NCI-H1092 (cell line): ENCODE data around the gene ALDH3A1.

Source experiments
- DNase-seq: peaks from one replicate; lab custom pipeline; 2025; lab: John Stamatoyannopoulos, UW

The ALDH3A1 gene

DNA sequence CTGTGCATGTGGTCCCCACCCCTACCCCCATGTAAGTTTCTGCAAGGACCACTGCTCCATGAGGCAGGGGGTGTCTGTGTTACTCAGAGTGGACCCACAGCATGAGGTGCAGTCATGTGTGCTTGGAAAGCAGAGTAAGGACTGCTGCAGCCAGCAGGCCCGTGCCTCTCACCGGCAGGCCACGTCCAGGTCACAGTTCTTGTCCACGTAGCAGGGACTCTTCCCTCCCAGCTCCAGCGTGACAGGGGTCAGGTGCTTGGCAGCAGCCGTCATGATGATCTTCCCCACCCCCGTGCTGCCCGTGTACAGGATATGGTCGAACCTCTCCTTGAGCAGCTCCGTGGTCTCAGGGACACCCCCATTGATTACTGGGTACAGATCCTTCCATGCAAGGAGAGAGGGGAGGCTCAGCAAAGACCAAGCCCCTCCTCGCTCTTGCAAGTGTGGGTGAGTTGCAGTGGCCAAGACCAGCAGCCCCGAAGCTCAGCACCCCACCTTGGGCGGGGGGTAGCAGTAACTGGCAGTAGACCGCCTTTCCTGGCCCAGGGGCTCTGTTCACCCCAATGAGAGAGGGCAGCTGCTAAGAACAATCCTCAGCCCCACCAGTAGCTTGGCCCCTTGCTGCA lies 6.2 kb downstream of the ALDH3A1 start:
- no peak for DNase-seq

GRCh38 chr17:19740933-19741332 lies 7.2 kb downstream of the ALDH3A1 start:
- no peak for DNase-seq

DNA sequence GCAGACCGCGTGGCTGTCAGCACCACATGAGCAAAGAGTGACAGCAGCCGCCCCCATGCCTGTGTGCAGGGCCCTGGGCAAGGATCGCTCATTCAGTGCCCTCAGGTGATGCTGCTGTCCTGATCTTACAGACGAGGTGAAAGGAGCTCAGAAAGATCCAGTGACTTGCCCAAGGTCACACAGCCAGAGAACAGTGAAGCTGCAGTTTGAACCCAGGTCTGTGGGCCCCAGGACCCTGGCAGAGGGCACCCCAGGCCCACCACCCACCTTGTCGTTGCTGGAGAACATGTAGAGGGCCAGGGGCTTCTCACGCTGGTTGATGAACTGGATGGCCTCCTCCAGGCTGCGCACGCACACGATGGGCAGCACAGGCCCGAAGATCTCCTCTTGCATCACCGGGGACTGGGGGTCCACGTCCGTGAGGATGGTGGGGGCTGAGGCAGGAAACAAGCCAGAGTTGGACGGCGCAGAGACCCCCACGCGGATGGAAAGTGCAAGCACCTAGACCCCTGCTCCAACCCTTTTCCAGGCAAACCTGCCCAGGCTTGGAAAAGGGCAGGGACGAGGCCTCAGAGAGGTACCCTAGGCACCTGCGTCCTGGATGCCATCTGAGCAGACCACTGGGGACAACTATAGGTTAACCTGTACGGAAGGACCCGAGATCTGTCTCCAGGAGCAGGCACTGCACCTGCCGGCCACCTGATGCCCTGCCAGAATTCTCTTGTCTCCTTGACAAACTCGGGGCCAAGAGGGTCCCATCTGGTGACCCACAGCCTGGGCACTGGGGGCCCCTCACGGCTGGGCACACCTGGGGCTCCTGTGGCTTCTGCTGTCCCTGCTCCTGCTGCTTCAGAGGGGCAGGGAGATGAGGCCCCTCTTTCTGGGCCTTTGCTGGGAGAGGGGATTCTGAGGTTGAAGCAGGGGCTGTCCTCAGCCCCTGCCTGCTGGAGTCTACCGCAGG lies 8.6 kb downstream of the ALDH3A1 start:
- no peak for DNase-seq

GRCh38 chr17:19738757-19739156 lies 9.3 kb downstream of the ALDH3A1 start:
- no peak for DNase-seq

GRCh38 chr17:19738073-19738449 lies 10.0 kb downstream of the ALDH3A1 start:
- DNase-seq: no peak

DNA sequence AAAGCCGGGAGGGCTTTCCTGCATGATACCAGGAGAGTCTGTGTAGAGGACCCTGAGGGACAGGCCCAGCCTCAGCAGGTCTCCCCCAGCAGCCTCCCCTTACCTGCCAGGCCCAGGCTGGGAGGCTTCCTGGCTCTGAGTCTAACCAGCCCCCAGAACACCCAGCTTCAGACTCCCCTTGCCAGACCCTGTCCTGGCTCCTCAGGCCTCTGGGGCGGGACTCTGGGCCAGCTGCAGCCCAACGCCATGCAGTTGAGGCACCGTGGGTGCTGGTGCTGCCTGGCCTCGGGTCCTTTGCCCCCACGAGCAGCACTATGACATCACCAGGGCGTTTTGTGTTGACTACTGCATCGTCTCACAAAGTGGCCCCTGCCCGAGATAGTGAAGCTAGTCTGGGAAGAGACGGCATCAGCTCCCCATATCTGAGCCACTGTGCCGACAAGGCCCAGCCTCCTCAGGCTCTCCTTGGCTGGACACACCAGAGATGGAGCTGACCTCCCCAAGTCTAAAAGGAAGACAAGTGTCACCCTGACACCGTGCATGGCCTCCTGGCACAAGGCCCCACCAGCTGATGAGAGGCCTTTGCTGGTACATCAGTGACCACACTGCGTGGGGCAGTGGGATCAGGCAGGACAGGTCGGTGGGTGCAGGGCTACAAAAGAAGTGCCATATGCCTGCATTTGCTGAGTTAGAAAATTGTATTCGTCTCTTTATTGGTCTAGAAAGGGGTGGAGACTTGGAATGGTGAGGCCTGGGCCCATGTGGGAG lies 10.6 kb downstream of the ALDH3A1 start:
- DNase-seq: no peak

GRCh38 chr17:19736071-19736470 lies 12.0 kb downstream of the ALDH3A1 start:
- DNase-seq: no peak

GRCh38 chr17:19733953-19734526 lies 14.1 kb downstream of the ALDH3A1 start:
- DNase-seq: no peak

DNA sequence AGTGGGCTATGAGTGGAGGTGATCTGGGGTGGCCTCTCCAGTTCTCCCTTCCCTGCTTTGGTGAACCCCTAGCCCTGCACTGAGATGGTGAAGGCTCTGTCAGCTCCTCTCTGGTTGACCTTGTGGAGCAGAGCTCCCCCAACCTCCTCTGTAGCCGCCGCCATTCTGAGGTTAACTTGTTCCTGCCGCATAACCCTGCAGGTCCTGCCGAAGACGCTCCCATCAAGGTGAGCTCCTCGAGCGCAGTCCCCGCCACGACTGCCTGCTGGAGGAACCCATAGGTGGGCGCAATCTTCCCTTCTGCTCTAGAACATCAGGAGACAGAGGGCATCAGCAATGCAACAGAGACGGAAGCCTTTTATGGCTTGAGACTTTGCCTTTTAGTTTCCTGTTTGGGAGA lies 16.5 kb downstream of the ALDH3A1 start:
- DNase-seq: no peak

DNA sequence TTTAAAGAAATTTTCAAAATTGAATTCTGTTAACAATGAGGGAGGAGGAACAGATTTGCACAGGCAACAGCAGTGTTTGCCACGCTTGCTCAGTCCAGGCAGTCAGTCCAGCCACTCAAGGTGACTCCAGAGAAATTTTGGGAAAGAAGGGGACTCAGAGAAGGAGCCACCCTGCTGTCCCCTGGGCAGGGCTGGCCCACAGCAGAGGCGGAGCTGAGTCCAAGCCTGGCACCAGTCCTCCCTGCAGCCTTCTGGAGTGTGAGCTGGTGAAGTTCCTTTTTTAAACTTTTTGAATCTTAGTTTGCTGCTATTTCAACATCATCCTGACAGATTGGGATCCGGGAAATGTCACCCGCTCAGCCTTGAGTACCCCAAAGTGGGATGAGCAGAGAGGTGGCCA lies 17.3 kb downstream of the ALDH3A1 start:
- DNase-seq: no peak

- DNase-seq: no peak
Observed at GRCh38 chr17:19729900-19730299, 18.2 kb downstream of the ALDH3A1 start.

GRCh38 chr17:19728084-19728495 lies 20.0 kb downstream of the ALDH3A1 start:
- DNase-seq: peak; percentile 49

DNA sequence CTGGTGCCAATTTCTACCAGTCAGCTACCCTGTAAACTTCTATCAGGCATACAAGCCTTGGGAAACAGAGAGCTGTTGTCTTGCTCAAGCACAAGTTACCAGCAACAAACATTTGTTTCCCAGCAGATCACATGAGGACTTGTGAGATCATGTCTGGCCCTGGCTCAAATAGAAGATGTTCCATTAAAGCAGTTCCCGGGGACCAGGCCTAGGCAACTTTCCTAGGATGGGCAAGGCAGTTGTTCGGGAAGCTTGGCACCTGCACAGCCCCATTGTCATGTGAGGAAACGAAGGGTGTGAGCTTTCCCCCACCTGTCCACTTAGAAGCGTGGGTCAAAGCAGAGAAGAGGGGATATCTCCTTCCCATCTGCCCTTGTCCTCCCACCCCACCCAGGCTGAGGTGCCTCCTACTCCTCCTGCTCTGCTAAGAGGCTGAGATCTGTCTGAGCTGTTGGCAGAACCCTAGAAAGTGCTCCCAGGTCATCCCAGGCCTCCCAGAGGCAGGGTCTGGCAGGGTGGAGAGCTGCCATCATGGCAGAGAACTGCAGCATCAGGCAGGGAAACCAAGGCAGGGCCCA lies 20.5 kb downstream of the ALDH3A1 start:
- DNase-seq: no peak

DNA sequence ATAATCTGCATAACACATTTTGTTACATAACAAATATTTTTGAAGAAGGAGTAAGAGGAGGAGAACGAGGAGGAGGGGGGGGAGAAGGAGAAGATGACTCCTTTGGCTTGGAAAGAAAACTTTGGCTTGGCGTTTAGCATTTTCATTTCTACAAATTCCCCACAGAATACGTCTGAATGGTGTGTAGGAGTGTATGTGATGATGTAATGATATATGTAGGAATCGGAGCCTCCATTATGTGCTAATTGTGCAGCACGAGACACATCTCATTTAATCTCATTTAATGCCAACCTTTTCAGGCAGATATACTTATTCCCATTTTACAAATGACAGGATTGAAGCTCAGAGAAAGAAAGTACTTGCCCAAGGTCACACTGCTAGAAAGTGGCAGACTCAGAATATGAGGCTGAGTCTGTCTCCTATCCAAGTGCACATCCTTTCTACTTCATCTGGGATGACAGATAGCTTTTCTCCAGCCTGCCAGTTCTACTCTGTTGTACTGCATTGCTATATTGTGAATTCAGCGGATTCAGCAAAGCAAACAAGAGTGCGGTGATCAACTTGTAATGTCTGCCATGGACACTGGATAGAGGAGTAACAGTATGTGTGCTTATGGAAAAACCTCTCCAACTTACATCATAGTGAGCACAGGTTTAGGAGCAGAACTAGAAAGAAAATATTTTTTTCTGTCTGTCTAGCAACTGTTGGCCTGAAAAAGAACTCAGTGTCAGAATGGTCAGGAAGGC lies 21.3 kb downstream of the ALDH3A1 start:
- DNase-seq: no peak

DNA sequence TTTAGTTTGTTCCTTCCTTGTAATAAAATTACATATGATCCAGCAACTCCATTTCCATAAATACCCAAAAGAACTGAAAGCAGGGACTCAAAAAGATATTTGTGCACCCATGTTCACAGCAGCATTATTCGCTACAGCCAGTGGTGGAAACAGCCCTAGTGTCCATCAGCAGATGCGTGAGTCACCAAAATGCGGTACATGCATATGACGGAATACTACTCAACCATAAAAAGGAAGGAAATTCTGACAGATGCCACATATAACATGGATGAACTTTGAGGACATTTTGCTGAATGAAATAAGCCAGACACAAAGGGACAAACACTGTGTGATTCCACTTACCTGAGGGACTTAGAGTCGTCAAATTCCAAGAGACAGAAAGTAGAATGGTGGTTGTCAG lies 22.6 kb downstream of the ALDH3A1 start:
- no peak for DNase-seq

DNA sequence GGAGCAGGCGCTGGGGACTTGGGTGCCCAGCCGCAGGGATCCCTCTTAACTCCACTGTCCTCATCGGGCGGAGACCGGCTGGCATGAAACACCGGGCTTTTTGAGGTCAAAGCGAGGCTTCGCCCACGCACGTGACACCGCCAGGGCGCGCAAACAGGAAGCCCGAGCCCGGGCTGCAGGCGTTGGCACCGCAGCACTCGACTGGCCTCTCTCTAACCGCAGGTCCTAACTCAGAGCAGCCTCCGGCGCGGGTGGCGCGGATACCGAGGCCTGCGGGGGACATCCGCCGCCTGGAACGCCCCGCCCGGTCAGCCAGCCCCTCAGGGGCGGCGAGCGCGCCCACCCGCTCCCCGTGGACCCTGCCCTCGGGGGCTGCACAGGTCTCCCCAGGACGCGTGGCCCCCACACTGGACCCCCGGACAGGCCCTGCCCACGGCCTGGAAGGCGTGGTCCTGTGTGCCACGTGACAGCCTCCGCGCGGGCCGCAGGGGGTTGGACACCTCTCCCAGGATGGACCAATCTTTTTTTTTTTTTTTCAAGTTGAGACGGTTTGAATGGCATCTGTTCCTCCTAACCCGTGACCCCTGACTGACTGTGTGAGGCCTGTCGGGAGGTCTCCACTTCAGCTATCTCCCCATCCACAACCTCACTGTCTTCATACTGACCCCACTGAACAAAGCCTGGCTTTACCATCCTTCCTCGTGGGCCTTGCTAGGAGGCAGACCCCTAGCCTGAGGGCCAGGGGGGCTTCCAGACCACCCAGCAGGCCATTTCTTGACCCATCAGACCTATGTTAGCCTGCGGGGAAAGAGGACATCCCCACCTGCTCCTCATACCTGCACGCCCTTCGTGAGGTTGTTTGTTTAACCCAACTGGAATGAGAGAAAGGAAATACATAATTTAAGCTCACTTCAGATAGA lies 23.3 kb downstream of the ALDH3A1 start:
- no peak for DNase-seq

- no peak for DNase-seq
Observed at GRCh38 chr17:19723964-19724363, 24.1 kb downstream of the ALDH3A1 start.

- DNase-seq: peak; percentile 6
Observed at GRCh38 chr17:19720631-19721426, 27.3 kb downstream of the ALDH3A1 start.

GRCh38 chr17:19720210-19720475 lies 28.0 kb downstream of the ALDH3A1 start:
- no peak for DNase-seq
